Astrocyte of the spinal cord (primary cell): ENCODE measurements around the gene TPP2.

Experiments used
- DNase-seq: peaks from one replicate; pipeline ENCODE4 v3.0.0; 2011; ENCODE audit warnings: low read depth, low spot score
- H3K4me3 ChIP-seq: 2 replicates; pipeline ENCODE4 v1.5.1; 2011; ENCODE audit warnings: low read depth, mild to moderate bottlenecking, low read length, moderate library complexity
- CTCF ChIP-seq: IDR thresholded peaks from 2 replicates; pipeline ENCODE4 v1.5.1; 2012; ENCODE audit warnings: low read depth, mild to moderate bottlenecking, low read length, inconsistent platforms
- in situ Hi-C: cut with HindIII; loops from 2 replicates; pipeline ENCODE4 v1.10.0; 2017; ENCODE audit warnings: low sequenced_read_pairs

TPP2 gene

GRCh38 chr13:102658660-102659059 is 61.9 kb downstream of the TPP2 start:
- in situ Hi-C loops = no loop called here
- no peak for DNase-seq
- no peak for TF ChIP-seq CTCF
- H3K4me3 ChIP-seq = no peak overlapping the region

GRCh38 chr13:102659168-102659713 is 62.5 kb downstream of the TPP2 start:
- in situ Hi-C loops = no loop called here
- no peak overlapping the region for H3K4me3 ChIP-seq
- no peak for TF ChIP-seq CTCF
- DNase-seq = no peak

- no peak for TF ChIP-seq CTCF
- in situ Hi-C loops = no loop called here
- H3K4me3 ChIP-seq = no peak overlapping the region
- DNase-seq = no peak
Observed at GRCh38 chr13:102667023-102667422, 70.2 kb downstream of the TPP2 start.

- TF ChIP-seq CTCF = no peak
- H3K4me3 ChIP-seq = no peak overlapping the region
- in situ Hi-C loops = no loop called here
- DNase-seq = no peak
Observed at GRCh38 chr13:102667911-102668310, 71.1 kb downstream of the TPP2 start.

GRCh38 chr13:102670130-102670529 is 73.3 kb downstream of the TPP2 start:
- no peak for DNase-seq
- no peak overlapping the region for H3K4me3 ChIP-seq
- in situ Hi-C loops = no loop called here
- no peak for TF ChIP-seq CTCF

- no peak overlapping the region for H3K4me3 ChIP-seq
- no peak for TF ChIP-seq CTCF
- no peak for DNase-seq
- in situ Hi-C loops = no loop called here
Observed at GRCh38 chr13:102675115-102675514, 78.3 kb downstream of the TPP2 start.

- no peak for TF ChIP-seq CTCF
- no peak for DNase-seq
- in situ Hi-C loops = no loop called here
- H3K4me3 ChIP-seq = no peak overlapping the region
Observed at GRCh38 chr13:102677122-102677521, 80.3 kb downstream of the TPP2 start.
